CD4-positive, CD25-positive, alpha-beta regulatory T cell (primary cell): ENCODE data around the gene MPPED2. TPM values are rescaled to one million over a fixed set of nuclear protein-coding genes. Genes with fewer than 3 reads are reported as not detected.

Experiments used
- ATAC-seq, 2 donors: fragments of 150-1000 bp; cut with Tn5 transposase; one replicate each; pipeline ENCODE4 v1.10.0; 2021; ENCODE audit warnings: low read depth in 2 of 2, moderate number of reproducible peaks in 2 of 2, moderate library complexity in 1 of 2
- DNase-seq, 3 donors: peaks; one replicate each; pipeline versions ENCODE4 v3.0.0 to v3.0.0-alpha.2; 2012 to 2022; ENCODE audit warnings: mixed read lengths in 1 of 3
- H3K27ac ChIP-seq: one replicate; pipeline ENCODE4 v1.7.0; 2013; ENCODE audit warnings: mild to moderate bottlenecking, low read length; ENCODE audit not compliant: insufficient read depth, poor library complexity, severe bottlenecking
- H3K27me3 ChIP-seq: one replicate; pipeline ENCODE4 v1.7.0; 2013; ENCODE audit warnings: low read length; ENCODE audit not compliant: control insufficient read depth, insufficient read depth
- H3K36me3 ChIP-seq: one replicate; pipeline ENCODE4 v1.7.0; 2013; ENCODE audit warnings: mild to moderate bottlenecking, low read length, moderate library complexity; ENCODE audit not compliant: control insufficient read depth, insufficient read depth
- H3K4me1 ChIP-seq: 2 replicates; pipeline ENCODE4 v1.7.0; 2013; ENCODE audit warnings: mild to moderate bottlenecking, low read length; ENCODE audit not compliant: insufficient read depth, control insufficient read depth, poor library complexity, severe bottlenecking
- H3K4me3 ChIP-seq: one replicate; pipeline ENCODE4 v1.7.0; 2013; ENCODE audit warnings: low read depth, mild to moderate bottlenecking, low read length, moderate library complexity
- H3K9me3 ChIP-seq, 2 experiments: 1 replicate in 1 of 2; 2 replicates in 1 of 2; pipeline ENCODE4 v1.7.0; 2013; ENCODE audit warnings: low read length in 2 of 2, mild to moderate bottlenecking in 1 of 2, moderate library complexity in 1 of 2; ENCODE audit not compliant: control insufficient read depth in 2 of 2
- H3K27ac Mint-ChIP-seq, 3 donors: one replicate each; pipeline ENCODE4 v1.8.0; 2020 to 2022; ENCODE audit warnings: mild to moderate bottlenecking in 3 of 3, mixed read lengths in 3 of 3, moderate library complexity in 2 of 3
- H3K27me3 Mint-ChIP-seq: one replicate; pipeline ENCODE4 v1.8.0; 2022; ENCODE audit warnings: mild to moderate bottlenecking, mixed read lengths
- H3K36me3 Mint-ChIP-seq: one replicate; pipeline ENCODE4 v1.8.0; 2020; ENCODE audit warnings: mixed read lengths
- H3K4me1 Mint-ChIP-seq, 4 donors: one replicate each; pipeline ENCODE4 v1.8.0; 2020 to 2022; ENCODE audit warnings: mixed read lengths in 4 of 4, mild to moderate bottlenecking in 1 of 4
- H3K4me3 Mint-ChIP-seq, 4 donors: one replicate each; pipeline ENCODE4 v1.8.0; 2020 to 2022; ENCODE audit warnings: mild to moderate bottlenecking in 4 of 4, mixed read lengths in 4 of 4, moderate library complexity in 3 of 4
- H3K9me3 Mint-ChIP-seq, 7 donors: one replicate each; pipeline ENCODE4 v1.8.0; 2020 to 2022; ENCODE audit warnings: mixed read lengths in 7 of 7, mild to moderate bottlenecking in 3 of 7, moderate library complexity in 2 of 7
- polyA plus RNA-seq, 4 donors: library from polyadenylated mRNA; unstranded; fragments of 300-500 nt; fragmentation: Illumina TruSeq; gene quantifications; one replicate each; pipeline ENCODE4 v1.2.3, GENCODE V29; 2021
- total RNA-seq: library from RNA; stranded (reverse); gene quantifications from one replicate; pipeline ENCODE4 v1.2.3, GENCODE V29; 2022

The MPPED2 gene
- total and polyA plus RNA-seq, 5 donors from 2014 or later, result 0.35 to 0.96 (median 0.47) TPM; not detected in 2

DNA sequence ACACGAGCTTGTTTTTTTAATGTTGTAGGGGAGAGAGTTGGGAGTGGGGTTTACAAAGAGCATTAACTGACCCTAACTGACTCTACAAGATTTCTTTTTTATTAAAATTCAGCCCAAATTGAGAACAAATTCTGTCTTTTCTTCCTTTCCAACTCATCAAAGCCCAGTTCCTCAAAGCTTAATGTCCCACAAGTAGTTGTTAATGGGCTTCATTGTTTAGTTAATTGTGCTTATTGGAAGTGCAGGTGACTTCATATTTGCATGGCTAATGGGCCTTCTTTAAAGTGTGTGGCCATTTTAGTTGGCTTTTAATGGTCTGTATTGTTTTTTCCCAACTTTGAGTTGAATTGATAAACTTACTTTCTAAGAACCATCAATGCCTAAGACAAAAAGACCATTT lies 39.8 kb downstream of the MPPED2 start:
- no peak overlapping the region for H3K4me3 ChIP-seq
- no peak for DNase-seq
- no peak overlapping the region for H3K27ac ChIP-seq
- no peak overlapping the region for H3K27ac Mint-ChIP-seq
- no peaks in the 10 kb centered on the region for H3K4me1 ChIP-seq
- H3K4me1 Mint-ChIP-seq, result no peaks in the 10 kb centered on the region
- H3K36me3 ChIP-seq, result no peaks in the 10 kb centered on the region
- no peaks in the 10 kb centered on the region for H3K27me3 Mint-ChIP-seq
- ATAC-seq, result no peak
- no peaks in the 10 kb centered on the region for H3K36me3 Mint-ChIP-seq
- H3K9me3 Mint-ChIP-seq, result peaks cover 0 to 10% (median 3%) of the 10 kb centered on the region in 7 donors
- no peak overlapping the region for H3K4me3 Mint-ChIP-seq
- no peaks in the 10 kb centered on the region for H3K27me3 ChIP-seq
- no peaks in the 10 kb centered on the region for H3K9me3 ChIP-seq

DNA sequence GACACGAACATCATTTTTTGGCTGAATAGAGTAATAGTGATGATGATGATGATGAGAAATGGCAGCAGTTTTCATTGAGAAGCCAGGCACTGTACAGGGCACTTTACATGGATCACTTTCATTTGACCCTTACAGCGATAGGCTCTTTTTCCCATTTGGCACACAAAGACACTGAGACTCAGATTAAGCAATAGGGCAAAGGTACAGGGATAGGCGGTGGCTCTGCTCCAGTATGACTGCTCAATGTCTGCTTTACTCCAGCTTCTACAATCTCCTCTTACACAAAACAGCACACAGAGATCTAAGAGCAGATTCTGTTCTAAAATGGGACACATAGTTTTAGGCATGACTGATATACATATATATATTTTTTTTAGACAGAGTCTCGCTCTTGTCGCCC lies 40.6 kb downstream of the MPPED2 start:
- no peaks in the 10 kb centered on the region for H3K9me3 ChIP-seq
- Mint-ChIP-seq H3K27me3 (no peaks in the 10 kb centered on the region), H3K27ac (no peak overlapping the region), H3K9me3 (peaks cover 0 to 10% (median 3%) of the 10 kb centered on the region in 7 donors), H3K36me3 (no peaks in the 10 kb centered on the region), H3K4me3 (no peak overlapping the region), H3K4me1 (no peaks in the 10 kb centered on the region)
- H3K27me3 ChIP-seq, result no peaks in the 10 kb centered on the region
- ATAC-seq, result no peak
- no peak overlapping the region for H3K27ac ChIP-seq
- H3K4me3 ChIP-seq, result no peak overlapping the region
- DNase-seq, result no peak
- H3K36me3 ChIP-seq, result no peaks in the 10 kb centered on the region
- no peaks in the 10 kb centered on the region for H3K4me1 ChIP-seq

DNA sequence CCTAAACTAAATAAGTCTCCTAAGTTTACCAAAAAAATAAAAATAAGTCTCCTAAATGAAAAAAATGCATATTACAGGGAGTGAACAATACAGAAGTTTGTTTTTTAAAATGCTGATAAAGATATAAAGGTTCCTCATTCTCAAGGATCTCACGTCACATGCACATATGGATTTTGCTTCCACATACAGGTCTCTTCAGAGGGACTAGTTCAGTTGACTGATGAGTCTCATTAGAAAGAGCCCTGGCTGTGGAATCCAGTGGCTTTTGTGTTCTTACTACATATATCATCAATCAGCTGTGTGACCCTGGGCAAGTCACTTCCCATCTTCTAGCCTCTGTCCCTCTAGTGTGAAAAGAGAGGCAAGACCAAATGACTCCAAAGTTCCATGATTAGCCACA lies 43.1 kb downstream of the MPPED2 start:
- no peaks in the 10 kb centered on the region for H3K27me3 Mint-ChIP-seq
- ATAC-seq (no peak), DNase-seq (no peak)
- H3K9me3 ChIP-seq, result no peaks in the 10 kb centered on the region
- no peaks in the 10 kb centered on the region for H3K36me3 Mint-ChIP-seq
- no peak overlapping the region for H3K27ac Mint-ChIP-seq
- no peaks in the 10 kb centered on the region for H3K4me1 ChIP-seq
- no peaks in the 10 kb centered on the region for H3K27me3 ChIP-seq
- no peak overlapping the region for H3K27ac ChIP-seq
- peaks cover 0 to 10% (median 4%) of the 10 kb centered on the region in 7 donors for H3K9me3 Mint-ChIP-seq
- no peak overlapping the region for H3K4me3 Mint-ChIP-seq
- no peak overlapping the region for H3K4me3 ChIP-seq
- H3K36me3 ChIP-seq, result no peaks in the 10 kb centered on the region
- no peaks in the 10 kb centered on the region for H3K4me1 Mint-ChIP-seq

DNA sequence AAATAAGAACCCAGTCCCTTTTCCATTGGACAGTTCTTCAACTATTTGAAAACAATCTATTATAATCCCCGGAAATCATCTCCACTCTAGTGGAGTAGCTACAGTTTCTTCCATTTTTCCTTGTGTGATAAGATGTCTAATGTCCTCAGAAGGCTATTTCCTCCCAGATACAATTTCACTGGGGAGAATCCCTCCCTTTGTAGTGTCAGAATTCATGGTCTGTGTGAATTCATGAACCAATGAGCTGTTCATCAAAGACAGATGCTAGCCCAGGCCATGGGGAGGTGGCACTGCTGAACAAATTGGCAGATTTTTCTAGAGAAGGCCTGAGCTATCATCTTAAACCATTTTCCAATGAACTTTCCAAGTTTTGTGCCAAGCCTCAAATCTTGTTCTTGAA lies 45.4 kb downstream of the MPPED2 start:
- Histone ChIP-seq H3K4me1 (no peaks in the 10 kb centered on the region), H3K4me3 (no peak overlapping the region), H3K27ac (no peak overlapping the region), H3K36me3 (no peaks in the 10 kb centered on the region), H3K9me3 (no peaks in the 10 kb centered on the region), H3K27me3 (no peaks in the 10 kb centered on the region)
- Mint-ChIP-seq H3K27me3 (no peaks in the 10 kb centered on the region), H3K4me1 (no peaks in the 10 kb centered on the region), H3K36me3 (no peaks in the 10 kb centered on the region), H3K9me3 (peaks cover 0 to 10% (median 1%) of the 10 kb centered on the region in 7 donors), H3K27ac (no peak overlapping the region), H3K4me3 (no peak overlapping the region)
- ATAC-seq, result no peak
- DNase-seq, result no peak

DNA sequence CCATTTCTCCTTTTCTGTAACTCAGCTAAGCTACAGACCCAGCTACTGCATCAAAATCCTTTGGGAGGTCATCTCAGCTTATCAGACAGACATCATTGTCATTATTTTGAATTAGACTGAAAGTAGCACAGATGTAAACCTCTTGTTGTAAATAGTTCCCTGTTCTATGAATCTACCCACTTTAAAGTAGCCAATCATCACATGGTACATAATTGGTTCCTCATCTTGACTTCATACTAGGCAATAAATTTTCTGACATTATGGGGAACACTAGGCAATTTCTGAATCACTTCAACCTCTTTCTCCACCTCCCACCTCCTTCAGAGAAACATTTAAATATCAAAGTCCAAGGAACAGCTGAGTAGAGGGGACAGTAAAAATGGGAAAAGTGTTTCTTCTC lies 47.9 kb downstream of the MPPED2 start:
- no peak overlapping the region for H3K4me3 ChIP-seq
- no peaks in the 10 kb centered on the region for H3K36me3 Mint-ChIP-seq
- H3K36me3 ChIP-seq, result no peaks in the 10 kb centered on the region
- DNase-seq (no peak), ATAC-seq (no peak)
- peaks cover 0 to 3% (median 0%) of the 10 kb centered on the region in 7 donors for H3K9me3 Mint-ChIP-seq
- no peak overlapping the region for H3K27ac Mint-ChIP-seq
- no peak overlapping the region for H3K4me3 Mint-ChIP-seq
- no peaks in the 10 kb centered on the region for H3K27me3 Mint-ChIP-seq
- H3K27ac ChIP-seq, result no peak overlapping the region
- no peaks in the 10 kb centered on the region for H3K27me3 ChIP-seq
- H3K4me1 ChIP-seq, result no peaks in the 10 kb centered on the region
- H3K9me3 ChIP-seq, result no peaks in the 10 kb centered on the region
- H3K4me1 Mint-ChIP-seq, result no peaks in the 10 kb centered on the region

DNA sequence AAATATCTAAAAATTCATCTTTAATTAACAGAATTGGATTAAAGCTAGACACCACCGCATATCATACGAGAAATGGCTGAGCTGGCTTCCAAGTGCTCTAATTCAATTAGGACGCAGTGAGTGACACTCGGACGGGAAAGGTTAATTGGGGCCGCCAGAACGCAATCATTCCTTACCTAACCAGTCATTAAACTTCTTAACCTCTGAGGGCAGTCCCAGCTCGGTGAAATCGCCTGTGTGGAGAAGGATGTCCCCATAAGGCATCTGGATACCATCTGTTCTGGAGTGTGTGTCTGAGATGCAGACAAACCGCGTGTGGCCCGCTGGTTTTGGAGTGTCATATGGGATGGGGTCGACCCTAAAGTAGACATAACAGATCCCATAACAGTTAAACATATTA lies 50.3 kb downstream of the MPPED2 start:
- Mint-ChIP-seq H3K9me3 (peaks cover 0 to 3% (median 0%) of the 10 kb centered on the region in 7 donors), H3K36me3 (no peaks in the 10 kb centered on the region), H3K4me1 (no peaks in the 10 kb centered on the region), H3K27me3 (no peaks in the 10 kb centered on the region), H3K4me3 (no peak overlapping the region), H3K27ac (no peak overlapping the region)
- Histone ChIP-seq H3K4me3 (no peak overlapping the region), H3K27me3 (no peaks in the 10 kb centered on the region), H3K27ac (no peak overlapping the region), H3K36me3 (no peaks in the 10 kb centered on the region), H3K9me3 (no peaks in the 10 kb centered on the region), H3K4me1 (no peaks in the 10 kb centered on the region)
- ATAC-seq (no peak), DNase-seq (no peak)

DNA sequence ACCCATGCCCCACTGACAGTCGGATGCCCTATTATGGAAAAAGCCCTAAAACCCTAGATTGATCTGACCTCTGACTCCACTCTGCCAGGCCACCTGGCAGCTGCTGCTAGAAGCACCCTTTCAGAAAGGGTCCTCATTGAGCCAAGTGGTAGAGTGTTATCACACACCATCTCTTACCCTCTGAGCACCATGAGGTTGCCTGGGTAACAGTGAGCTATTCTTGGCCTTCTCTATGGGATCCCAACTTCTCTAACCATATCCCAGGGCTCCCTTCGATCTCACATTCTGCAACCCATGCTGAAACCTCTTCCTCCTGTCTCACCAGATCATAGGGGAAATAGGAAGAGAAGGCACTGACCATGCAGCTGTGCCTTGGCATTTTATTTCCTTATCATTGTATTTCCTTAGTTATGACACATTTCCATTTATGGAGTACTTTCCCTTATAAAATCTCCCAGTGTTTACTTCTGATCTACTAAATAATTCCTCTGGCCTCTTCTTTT lies 52.7 kb downstream of the MPPED2 start:
- Mint-ChIP-seq H3K4me1 (no peaks in the 10 kb centered on the region), H3K27me3 (no peaks in the 10 kb centered on the region), H3K4me3 (no peak overlapping the region), H3K9me3 (peaks cover 0 to 2% (median 0%) of the 10 kb centered on the region in 7 donors), H3K36me3 (no peaks in the 10 kb centered on the region), H3K27ac (no peak overlapping the region)
- no peaks in the 10 kb centered on the region for H3K4me1 ChIP-seq
- no peaks in the 10 kb centered on the region for H3K27me3 ChIP-seq
- no peak overlapping the region for H3K27ac ChIP-seq
- ATAC-seq (no peak), DNase-seq (no peak)
- H3K36me3 ChIP-seq, result no peaks in the 10 kb centered on the region
- H3K4me3 ChIP-seq, result no peak overlapping the region
- H3K9me3 ChIP-seq, result no peaks in the 10 kb centered on the region

DNA sequence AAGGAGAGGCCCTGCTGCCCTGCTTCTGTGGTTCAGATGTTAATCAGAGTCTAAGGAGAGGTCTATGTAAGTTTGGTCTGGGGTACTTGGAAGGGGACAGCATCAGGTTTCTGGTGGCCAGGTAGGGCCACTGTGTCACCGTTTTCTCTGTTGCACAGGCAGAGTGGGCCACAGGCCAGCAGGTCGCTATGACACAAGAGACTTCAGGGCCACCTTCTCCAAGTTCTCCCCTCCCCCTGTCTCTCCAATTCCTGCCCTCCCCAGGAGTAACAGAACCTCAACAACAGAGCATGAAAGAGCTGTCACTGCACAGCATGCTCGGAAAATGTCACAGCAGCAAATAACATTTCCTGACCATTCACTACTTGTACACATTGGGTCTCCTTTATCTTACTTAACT lies 58.6 kb downstream of the MPPED2 start:
- no peaks in the 10 kb centered on the region for H3K4me1 ChIP-seq
- Mint-ChIP-seq H3K4me3 (no peak overlapping the region), H3K27me3 (no peaks in the 10 kb centered on the region), H3K9me3 (peaks cover 0 to 5% (median 4%) of the 10 kb centered on the region in 7 donors), H3K27ac (no peak overlapping the region), H3K4me1 (no peaks in the 10 kb centered on the region), H3K36me3 (no peaks in the 10 kb centered on the region)
- H3K36me3 ChIP-seq, result no peaks in the 10 kb centered on the region
- DNase-seq (no peak), ATAC-seq (no peak)
- no peak overlapping the region for H3K27ac ChIP-seq
- H3K27me3 ChIP-seq, result no peaks in the 10 kb centered on the region
- H3K4me3 ChIP-seq, result no peak overlapping the region
- H3K9me3 ChIP-seq, result no peaks in the 10 kb centered on the region
